Skeletal muscle tissue (tissue), 4 donors: ENCODE data around the gene DUOXA1. TPM values are rescaled to one million over a fixed set of nuclear protein-coding genes. Genes with fewer than 3 reads are reported as not detected.
"Not testable (repeated sequence)": the region's sequence is repeated elsewhere in the genome, so short reads cannot be mapped to it uniquely, and the experiment has no call there.

Source experiments
- H3K27ac ChIP-seq: one replicate; pipeline ENCODE4 v1.7.0; 2013; ENCODE audit warnings: mild to moderate bottlenecking, low read depth, low read length, inconsistent platforms
- H3K27me3 ChIP-seq, 3 donors: one replicate each; pipeline ENCODE4 v1.7.0; 2013; ENCODE audit warnings: low read length in 3 of 3; ENCODE audit not compliant: control insufficient read depth in 3 of 3, insufficient read depth in 3 of 3
- H3K36me3 ChIP-seq, 3 donors: one replicate each; pipeline ENCODE4 v1.7.0; 2013; ENCODE audit warnings: low read length in 3 of 3; ENCODE audit not compliant: control insufficient read depth in 3 of 3, insufficient read depth in 3 of 3
- H3K4me1 ChIP-seq, 3 donors: one replicate each; pipeline ENCODE4 v1.7.0; 2013; ENCODE audit warnings: low read length in 3 of 3, mild to moderate bottlenecking in 3 of 3; ENCODE audit not compliant: control insufficient read depth in 3 of 3, insufficient read depth in 3 of 3
- H3K4me3 ChIP-seq, 3 donors: one replicate each; pipeline ENCODE4 v1.7.0; 2013; ENCODE audit warnings: low read length in 3 of 3
- H3K9ac ChIP-seq, 3 donors: one replicate each; pipeline ENCODE4 v1.7.0; 2013; ENCODE audit warnings: low read length in 3 of 3, mild to moderate bottlenecking in 3 of 3, moderate library complexity in 2 of 3, low read depth in 1 of 3
- H3K9me3 ChIP-seq, 3 donors: one replicate each; pipeline ENCODE4 v1.7.0; 2013; ENCODE audit warnings: low read length in 3 of 3; ENCODE audit not compliant: control insufficient read depth in 3 of 3
- total RNA-seq: library from RNA; depleted of rRNA; stranded (reverse); fragments of >200 nt; gene quantifications from one replicate; pipeline ENCODE4 v1.2.3, GENCODE V29; 2014
- donor health status: Osteomylitis.

DUOXA1 gene
- total RNA-seq, 1 donor from 2014 or later, result not detected

DNA sequence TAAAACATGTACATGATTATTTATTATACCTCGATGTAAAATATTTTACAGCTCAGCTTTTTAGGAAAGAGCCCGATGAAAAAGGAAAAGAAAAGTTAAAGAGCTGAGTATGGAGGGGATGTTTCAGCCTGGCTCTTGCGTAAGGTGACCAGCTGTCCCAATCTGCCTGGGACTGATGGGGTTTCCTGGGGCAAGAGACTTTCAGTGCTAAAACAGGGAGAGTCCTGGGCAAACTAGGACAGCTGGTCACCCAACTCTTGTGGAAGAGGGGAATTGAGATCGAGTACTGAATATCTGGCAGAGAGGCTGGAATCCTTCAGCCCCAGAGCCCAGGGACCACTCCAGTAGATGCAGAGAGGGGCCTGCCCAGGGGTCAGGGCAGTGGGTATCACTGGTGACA, 36.7 kb downstream of the DUOXA1 start:
- Histone ChIP-seq H3K36me3 (no peaks in the 10 kb centered on the region), H3K9me3 (no peaks in the 10 kb centered on the region), H3K9ac (no peak overlapping the region), H3K27ac (no peak overlapping the region), H3K4me1 (peaks cover 0 to 3% (median 0%) of the 10 kb centered on the region in 3 donors), H3K4me3 (no peak overlapping the region), H3K27me3 (peaks cover 0 to 2% (median 0%) of the 10 kb centered on the region in 3 donors)

DNA sequence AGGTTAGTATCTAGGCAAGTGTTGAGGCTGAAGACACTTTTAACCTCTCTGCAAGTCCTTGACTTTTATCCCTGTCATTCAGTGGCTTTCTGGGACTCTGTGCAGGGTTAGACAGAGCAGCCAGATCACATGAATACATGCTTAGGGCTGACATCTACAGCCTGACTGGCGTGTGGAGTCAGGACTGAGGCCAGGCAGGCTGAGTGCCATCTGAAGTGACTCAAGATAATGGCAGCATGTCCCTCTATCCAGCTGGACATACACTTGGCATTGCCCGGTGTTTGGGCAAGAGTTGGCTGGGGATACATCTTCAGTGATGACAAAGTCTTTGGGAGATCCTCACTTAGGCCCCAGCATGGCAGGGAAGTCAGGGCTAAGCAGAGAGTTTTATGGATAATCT, 38.1 kb downstream of the DUOXA1 start:
- H3K36me3 ChIP-seq, result no peaks in the 10 kb centered on the region
- peaks cover 0 to 3% (median 2%) of the 10 kb centered on the region in 3 donors for H3K27me3 ChIP-seq
- H3K9me3 ChIP-seq, result no peaks in the 10 kb centered on the region
- H3K27ac ChIP-seq, result no peak overlapping the region
- H3K4me3 ChIP-seq, result no peak overlapping the region
- H3K9ac ChIP-seq, result no peak overlapping the region
- peaks cover 0 to 3% (median 0%) of the 10 kb centered on the region in 3 donors for H3K4me1 ChIP-seq

DNA sequence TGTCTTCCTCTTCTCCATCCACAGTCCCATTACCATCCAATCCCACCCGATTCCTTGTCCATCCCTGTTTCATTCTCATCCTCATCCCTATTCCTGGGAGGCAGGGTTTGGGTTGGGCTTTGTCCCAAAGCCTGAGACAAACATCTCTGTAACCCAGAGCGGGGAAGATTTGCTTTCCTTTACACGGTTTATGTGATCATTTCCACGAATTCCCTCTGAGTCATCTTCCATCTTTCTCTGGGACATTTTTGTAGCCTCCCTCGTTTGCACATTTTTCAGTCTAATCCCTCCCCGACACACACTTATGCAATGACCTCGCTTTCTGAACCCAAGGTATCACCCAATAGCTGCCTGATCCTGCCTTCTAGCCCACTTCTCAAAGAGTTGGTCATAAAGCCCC, 38.5 kb downstream of the DUOXA1 start:
- H3K36me3 ChIP-seq, result no peaks in the 10 kb centered on the region
- H3K4me3 ChIP-seq, result no peak overlapping the region
- no peaks in the 10 kb centered on the region for H3K9me3 ChIP-seq
- H3K4me1 ChIP-seq, result peaks cover 0 to 3% (median 0%) of the 10 kb centered on the region in 3 donors
- peaks cover 0 to 3% (median 2%) of the 10 kb centered on the region in 3 donors for H3K27me3 ChIP-seq
- no peak overlapping the region for H3K9ac ChIP-seq
- no peak overlapping the region for H3K27ac ChIP-seq

DNA sequence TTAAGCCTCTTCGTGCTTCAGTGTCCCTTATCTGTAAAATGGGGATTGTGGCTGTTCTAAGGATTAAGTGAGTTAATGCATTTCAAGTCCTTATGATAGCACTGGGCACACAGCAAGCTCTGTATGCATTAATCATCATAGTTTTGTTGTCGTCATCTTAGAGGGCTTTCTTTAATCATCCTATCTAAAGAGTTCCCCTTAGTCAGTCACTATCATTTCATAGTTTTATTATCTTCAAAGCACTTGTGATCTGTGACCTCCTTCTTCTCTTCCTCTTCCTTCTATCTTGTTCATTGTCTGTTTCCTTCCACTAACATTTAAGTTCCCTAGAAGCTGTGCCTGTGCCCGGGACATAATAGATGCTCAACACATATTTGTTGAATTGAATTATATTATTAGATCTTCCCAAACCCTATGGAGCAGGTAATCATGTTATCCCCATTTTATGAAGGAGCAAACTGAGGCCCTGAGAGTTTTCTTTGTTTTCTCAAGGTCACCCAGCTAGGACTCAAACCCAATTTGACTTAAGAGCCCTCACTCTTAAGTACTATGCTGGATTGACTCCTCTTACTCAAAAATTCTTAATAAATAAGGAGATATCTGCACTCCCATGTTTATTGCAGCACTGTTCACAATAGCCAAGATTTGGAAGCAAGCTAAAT, 39.8 kb downstream of the DUOXA1 start:
- Histone ChIP-seq H3K36me3 (no peaks in the 10 kb centered on the region), H3K27me3 (peaks cover 0 to 3% (median 2%) of the 10 kb centered on the region in 3 donors), H3K27ac (no peak overlapping the region), H3K4me1 (peaks cover 0 to 3% (median 0%) of the 10 kb centered on the region in 3 donors), H3K9ac (no peak overlapping the region), H3K4me3 (no peak overlapping the region), H3K9me3 (no peaks in the 10 kb centered on the region)

DNA sequence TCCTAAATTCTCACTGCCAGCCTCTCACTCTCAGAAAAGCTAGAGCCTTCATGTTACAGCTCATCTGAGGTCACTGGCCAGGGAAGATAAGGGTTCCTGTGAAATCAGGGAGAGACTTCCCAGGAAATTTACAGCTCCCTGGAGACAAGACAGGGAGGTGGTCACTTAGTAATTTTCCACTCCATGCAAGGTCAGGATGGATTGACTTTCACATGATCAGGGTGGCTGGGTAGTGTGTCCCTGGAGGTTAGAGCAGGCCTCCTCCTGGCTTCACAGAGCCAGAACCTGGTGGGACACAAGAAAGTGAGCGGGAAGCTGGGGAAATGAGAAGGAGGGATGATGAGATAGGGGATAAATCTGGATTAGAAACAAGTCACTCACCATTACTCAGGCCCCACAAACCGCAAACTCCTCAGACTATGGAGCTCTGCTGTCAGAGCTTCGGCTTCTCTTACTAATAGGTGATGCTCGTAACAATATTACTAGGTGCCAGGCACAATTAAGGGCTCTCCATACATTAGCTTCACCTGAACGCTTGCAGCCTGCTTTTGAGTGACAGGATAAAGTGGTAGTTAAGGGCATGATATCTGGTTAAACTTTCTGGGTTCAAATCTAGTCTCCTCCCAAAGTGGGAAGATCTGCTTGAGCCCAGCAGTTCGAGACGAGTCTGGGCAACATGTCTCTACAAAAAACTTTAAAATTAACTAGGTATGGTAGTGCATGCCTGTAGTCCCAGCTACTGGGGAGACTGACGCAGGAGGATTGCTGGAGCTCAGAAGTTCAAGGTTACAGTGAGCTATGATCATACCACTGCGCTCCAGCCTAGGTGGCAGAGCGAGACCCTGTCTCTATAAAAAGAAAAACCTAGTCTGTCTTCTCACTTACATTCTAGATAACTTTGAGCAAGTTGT, 40.6 kb downstream of the DUOXA1 start:
- H3K9me3 ChIP-seq, result no peaks in the 10 kb centered on the region
- peaks cover 0 to 5% (median 2%) of the 10 kb centered on the region in 3 donors for H3K27me3 ChIP-seq
- H3K9ac ChIP-seq, result no peak overlapping the region
- no peak overlapping the region for H3K27ac ChIP-seq
- H3K4me1 ChIP-seq, result peaks cover 0 to 3% (median 0%) of the 10 kb centered on the region in 3 donors
- no peaks in the 10 kb centered on the region for H3K36me3 ChIP-seq
- no peak overlapping the region for H3K4me3 ChIP-seq

DNA sequence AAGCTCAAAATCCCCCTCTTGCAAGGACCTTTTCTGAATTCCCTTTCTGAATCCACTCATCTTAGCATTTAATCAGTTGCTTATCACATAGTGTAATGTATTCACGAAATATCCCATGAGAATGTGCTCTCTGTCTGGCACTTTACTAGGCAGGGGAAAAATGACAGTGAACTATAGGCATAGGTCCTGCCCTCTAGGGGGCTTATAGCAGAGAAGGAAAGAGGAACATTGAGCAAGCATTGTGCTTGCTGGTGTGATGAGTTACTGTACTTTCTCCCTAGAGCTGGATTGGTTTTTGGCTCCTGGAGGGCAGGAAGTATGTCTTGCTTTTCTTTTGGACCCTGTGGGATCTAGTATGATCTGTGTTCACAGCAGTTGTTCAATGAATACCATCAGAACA, 42.2 kb downstream of the DUOXA1 start:
- Histone ChIP-seq H3K27ac (no peak overlapping the region), H3K9ac (no peak overlapping the region), H3K4me1 (peaks cover 0 to 3% (median 0%) of the 10 kb centered on the region in 3 donors), H3K4me3 (no peak overlapping the region), H3K27me3 (peaks cover 0 to 5% (median 2%) of the 10 kb centered on the region in 3 donors), H3K9me3 (no peaks in the 10 kb centered on the region), H3K36me3 (no peaks in the 10 kb centered on the region)

DNA sequence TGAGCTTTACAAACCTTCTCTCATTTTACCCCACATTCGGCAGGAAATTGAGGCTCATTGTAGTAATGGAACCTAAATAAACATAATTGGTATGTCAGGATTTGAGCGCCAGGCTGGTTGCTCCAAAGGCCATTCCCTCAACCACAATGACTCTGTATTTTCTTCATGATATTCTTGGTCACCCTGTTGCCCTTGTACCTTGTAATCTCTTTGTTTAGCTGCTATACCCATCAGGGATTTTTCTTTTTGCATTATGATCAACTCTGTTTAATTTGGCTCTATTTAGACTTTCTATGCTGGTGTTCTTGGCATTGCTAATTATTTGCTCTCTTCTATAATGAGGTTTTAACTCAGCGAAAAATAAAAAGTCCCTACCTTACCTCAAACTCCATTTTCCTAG, 45.5 kb downstream of the DUOXA1 start:
- Histone ChIP-seq H3K27me3 (peaks cover 0 to 5% (median 0%) of the 10 kb centered on the region in 3 donors), H3K9ac (no peak overlapping the region), H3K9me3 (no peaks in the 10 kb centered on the region), H3K27ac (no peak overlapping the region), H3K36me3 (no peaks in the 10 kb centered on the region), H3K4me1 (no peaks in the 10 kb centered on the region), H3K4me3 (no peak overlapping the region)

DNA sequence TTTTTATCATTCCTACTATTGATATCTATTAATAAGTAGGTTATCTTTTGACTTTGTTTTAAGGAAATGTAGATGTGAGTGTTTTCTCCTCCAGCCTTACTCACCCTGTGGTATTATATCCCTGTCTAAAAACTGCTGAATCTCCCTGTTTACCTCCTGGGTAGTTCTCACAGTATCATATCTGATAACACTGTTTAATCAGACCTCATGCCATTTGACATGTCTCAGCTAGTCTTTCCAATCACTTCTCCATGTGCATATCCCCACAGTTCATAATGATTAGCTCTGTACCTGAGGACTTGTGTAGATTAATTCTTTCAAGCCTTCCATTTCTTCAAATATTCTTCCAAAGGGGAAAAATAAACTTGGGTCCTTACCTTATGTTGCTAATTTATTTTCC, 46.5 kb downstream of the DUOXA1 start:
- Histone ChIP-seq H3K27me3 (peaks cover 0 to 5% (median 0%) of the 10 kb centered on the region in 3 donors), H3K27ac (no peak overlapping the region), H3K4me3 (no peak overlapping the region), H3K9me3 (no peaks in the 10 kb centered on the region), H3K9ac (no peak overlapping the region), H3K4me1 (no peaks in the 10 kb centered on the region), H3K36me3 (no peaks in the 10 kb centered on the region)

DNA sequence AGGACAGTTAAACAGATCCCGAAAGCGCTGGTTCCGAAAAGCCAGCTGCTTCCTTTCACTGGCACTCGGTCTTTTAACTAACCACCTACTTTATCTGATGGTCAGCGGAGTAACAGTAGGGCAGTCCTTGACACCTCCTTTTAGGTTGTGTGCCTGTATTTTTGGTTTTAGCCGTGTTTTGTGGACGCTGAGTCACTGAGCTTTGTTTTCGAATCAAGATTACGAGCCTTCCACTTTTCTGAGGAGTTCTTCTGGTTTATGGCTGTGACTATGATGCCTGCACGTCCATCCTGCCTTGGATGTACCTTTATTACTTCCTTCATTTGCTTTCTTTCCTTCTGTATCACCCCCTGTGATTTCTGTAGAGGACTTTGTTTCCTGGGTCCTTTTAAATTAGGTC, 47.3 kb downstream of the DUOXA1 start:
- not testable (repeated sequence) for H3K4me1 ChIP-seq, H3K27me3 ChIP-seq, H3K27ac ChIP-seq, H3K9me3 ChIP-seq, H3K9ac ChIP-seq, H3K4me3 ChIP-seq, H3K36me3 ChIP-seq

DNA sequence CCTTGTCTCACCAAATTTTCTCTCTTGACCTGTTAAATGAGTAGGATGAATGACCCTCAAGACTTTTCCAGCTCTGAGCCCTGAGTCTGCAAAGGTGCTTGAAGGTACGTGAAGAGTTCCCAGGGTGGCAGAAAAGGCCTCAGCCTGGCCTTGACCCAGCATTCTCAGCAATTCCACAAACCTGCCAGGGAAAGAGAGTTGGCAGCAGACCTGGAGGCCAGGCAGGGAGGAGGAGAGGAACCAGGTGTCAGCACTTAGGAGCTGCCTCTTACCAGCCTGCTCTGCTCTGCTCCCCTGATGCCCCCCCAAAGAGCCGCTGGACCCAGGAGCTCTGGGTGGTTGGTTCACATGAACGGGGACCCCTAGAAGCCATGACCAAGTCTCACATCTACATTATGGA, 49.1 kb downstream of the DUOXA1 start:
- H3K9me3 ChIP-seq, H3K27ac ChIP-seq, H3K9ac ChIP-seq, H3K4me3 ChIP-seq, H3K36me3 ChIP-seq, H3K4me1 ChIP-seq, H3K27me3 ChIP-seq: not testable (repeated sequence)
